HG03108 (cell line): Measurements from ENCODE around the gene TNFRSF13B.
"Not testable (repeated sequence)": the region's sequence is repeated elsewhere in the genome, so short reads cannot be mapped to it uniquely, and the experiment has no call there.

Experiments used
- ATAC-seq: cut with Tn5 transposase; IDR thresholded peaks from one replicate; pipeline ENCODE4 v1.9.1; 2021; ENCODE audit warnings: moderate library complexity; ENCODE audit not compliant: unreplicated experiment

TNFRSF13B gene

GRCh38 chr17:16987830-16988601 is 16.1 kb upstream of the TNFRSF13B start:
- peak; percentile 48 for ATAC-seq

GRCh38 chr17:16987066-16987829 is 15.3 kb upstream of the TNFRSF13B start:
- ATAC-seq = no peak

- ATAC-seq = no peak
These were observed 14.5 kb upstream of the TNFRSF13B start for GRCh38 chr17:16986391-16986790.

GRCh38 chr17:16981928-16982327 is 10.0 kb upstream of the TNFRSF13B start:
- no peak for ATAC-seq

GRCh38 chr17:16980813-16981731 is 9.2 kb upstream of the TNFRSF13B start:
- ATAC-seq = peak; percentile 30

GRCh38 chr17:16980061-16980460 is 8.1 kb upstream of the TNFRSF13B start:
- no peak for ATAC-seq

- not testable (repeated sequence) for ATAC-seq
These were observed 7.4 kb upstream of the TNFRSF13B start for GRCh38 chr17:16979237-16979823.

- no peak for ATAC-seq
These were observed 6.0 kb upstream of the TNFRSF13B start for GRCh38 chr17:16977932-16978331.

GRCh38 chr17:16976725-16977550 is 5.0 kb upstream of the TNFRSF13B start:
- no peak for ATAC-seq

GRCh38 chr17:16975744-16976625 is 4.1 kb upstream of the TNFRSF13B start:
- ATAC-seq = peak; percentile 15

GRCh38 chr17:16975277-16975651 is 3.3 kb upstream of the TNFRSF13B start:
- ATAC-seq = no peak

GRCh38 chr17:16974569-16975276 is 2.8 kb upstream of the TNFRSF13B start:
- no peak for ATAC-seq

GRCh38 chr17:16973760-16974540 is 2.0 kb upstream of the TNFRSF13B start:
- no peak for ATAC-seq

- not testable (repeated sequence) for ATAC-seq
These were observed 1.1 kb upstream of the TNFRSF13B start for GRCh38 chr17:16973043-16973442.

- no peak for ATAC-seq
These were observed 428 bp upstream of the TNFRSF13B start for GRCh38 chr17:16972346-16972745.

GRCh38 chr17:16969931-16970906 is 1.7 kb downstream of the TNFRSF13B start:
- no peak for ATAC-seq
